GM23338 (cell line): Measurements from ENCODE around the gene AMOTL1. TPM values are rescaled to one million over a fixed set of nuclear protein-coding genes. Genes with fewer than 3 reads are reported as not detected.

ENCODE experiments used
- ATAC-seq: fragments of 200-7000 bp; cut with Tn5 transposase; 3 replicates; pipeline ENCODE4 v1.9.1; 2020
- DNase-seq: peaks from one replicate; pipeline ENCODE4 v3.0.0-alpha.2; 2015; ENCODE audit warnings: low spot score
- H2AFZ ChIP-seq: fragments of 200-600 bp; sonication (generic); 2 replicates; pipeline ENCODE4 v1.8.0; 2016; ENCODE audit warnings: antibody characterized with exemption, mild to moderate bottlenecking, moderate library complexity
- H3F3A ChIP-seq: fragments of 200-600 bp; sonication (generic); replicated peaks from 2 replicates; pipeline ENCODE4 v1.8.0; 2017; ENCODE audit warnings: antibody characterized with exemption, mixed run types, low read depth
- H3K27ac ChIP-seq: fragments of 200-600 bp; sonication (generic); 2 replicates; pipeline ENCODE4 v1.6.1; 2016; ENCODE audit warnings: low read depth
- H3K27me3 ChIP-seq: fragments of 200-600 bp; sonication (generic); 2 replicates; pipeline ENCODE4 v1.8.0; 2016; ENCODE audit warnings: mild to moderate bottlenecking, mixed run types, moderate library complexity; ENCODE audit not compliant: insufficient read depth
- H3K36me3 ChIP-seq: fragments of 200-600 bp; sonication (generic); 2 replicates; pipeline ENCODE4 v1.8.0; 2016; ENCODE audit warnings: mild to moderate bottlenecking; ENCODE audit not compliant: insufficient read depth
- H3K4me1 ChIP-seq: fragments of 200-600 bp; sonication (generic); 2 replicates; pipeline ENCODE4 v1.8.0; 2016; ENCODE audit warnings: mild to moderate bottlenecking, moderate library complexity; ENCODE audit not compliant: insufficient read depth
- H3K4me2 ChIP-seq: fragments of 200-600 bp; sonication (generic); 2 replicates; pipeline ENCODE4 v1.7.1; 2017; ENCODE audit warnings: mixed run types
- H3K4me3 ChIP-seq: fragments of 200-600 bp; sonication (generic); 2 replicates; pipeline ENCODE4 v1.6.1; 2016; ENCODE audit warnings: mixed run types
- H3K79me2 ChIP-seq: fragments of 200-600 bp; sonication (generic); replicated peaks from 2 replicates; pipeline ENCODE4 v1.8.0; 2017; ENCODE audit warnings: mild to moderate bottlenecking; ENCODE audit not compliant: insufficient read depth
- H3K9me2 ChIP-seq: fragments of 200-600 bp; sonication (generic); 2 replicates; pipeline ENCODE4 v1.8.0; 2017; ENCODE audit not compliant: insufficient read depth
- H4K20me1 ChIP-seq: fragments of 200-600 bp; sonication (generic); replicated peaks from 2 replicates; pipeline ENCODE4 v1.8.0; 2017; ENCODE audit warnings: mild to moderate bottlenecking; ENCODE audit not compliant: insufficient read depth
- H3K27ac Mint-ChIP-seq: 2 replicates; pipeline ENCODE4 v1.8.0; 2020; ENCODE audit warnings: inconsistent platforms, mild to moderate bottlenecking, moderate library complexity, mixed read lengths
- H3K27me3 Mint-ChIP-seq: 3 replicates; pipeline ENCODE4 v1.8.0; 2022; ENCODE audit warnings: low read depth, mild to moderate bottlenecking, moderate library complexity, mixed read lengths, inconsistent platforms; ENCODE audit not compliant: insufficient read depth, poor library complexity
- H3K36me3 Mint-ChIP-seq: 3 replicates; pipeline ENCODE4 v1.8.0; 2021; ENCODE audit warnings: low read depth, mild to moderate bottlenecking, inconsistent platforms, moderate library complexity, mixed read lengths
- H3K4me1 Mint-ChIP-seq: 3 replicates; pipeline ENCODE4 v1.8.0; 2020; ENCODE audit warnings: mild to moderate bottlenecking, inconsistent platforms, mixed read lengths
- H3K4me3 Mint-ChIP-seq: 3 replicates; pipeline ENCODE4 v1.8.0; 2021; ENCODE audit warnings: moderate library complexity, mild to moderate bottlenecking, inconsistent platforms, mixed read lengths
- H3K9me3 Mint-ChIP-seq: 3 replicates; pipeline ENCODE4 v1.8.0; 2020; ENCODE audit warnings: moderate library complexity, mild to moderate bottlenecking, inconsistent platforms, mixed read lengths
- CREB1 ChIP-seq: fragments of 250-450 bp; sonication (Bioruptor Pico); IDR thresholded peaks from 2 replicates; pipeline ENCODE4 v1.5.0; 2020; ENCODE audit warnings: low read depth, mild to moderate bottlenecking, moderate library complexity
- CTCF ChIP-seq, 2 experiments: fragments of 200-600 bp in 1 of 2; sonication (generic) in 1 of 2; conservative IDR thresholded peaks; 2 replicates each; pipeline versions ENCODE4 v1.5.1 to v1.6.1; 2016 to 2017; ENCODE audit warnings: antibody characterized with exemption in 2 of 2, low read depth in 2 of 2, mild to moderate bottlenecking in 2 of 2, moderate library complexity in 1 of 2
- ETS1 ChIP-seq: IDR thresholded peaks from 2 replicates; pipeline ENCODE4 v1.6.1; 2016; ENCODE audit warnings: antibody characterized with exemption
- EZH2 ChIP-seq: fragments of 200-600 bp; sonication (generic); IDR thresholded peaks from one replicate; pipeline ENCODE4 v1.8.0; 2017; ENCODE audit warnings: antibody characterized with exemption, mild to moderate bottlenecking, low read depth; ENCODE audit not compliant: unreplicated experiment
- EZH2phosphoT487 ChIP-seq: fragments of 200-600 bp; sonication (generic); IDR thresholded peaks from one replicate; pipeline ENCODE4 v1.8.1; 2018; ENCODE audit warnings: antibody characterized with exemption; ENCODE audit not compliant: unreplicated experiment
- JUNB ChIP-seq: IDR thresholded peaks from one replicate; pipeline ENCODE4 v1.6.1; 2016; ENCODE audit warnings: antibody characterized with exemption; ENCODE audit not compliant: unreplicated experiment
- NANOG ChIP-seq: IDR thresholded peaks from 2 replicates; pipeline ENCODE4 v1.6.1; 2016; ENCODE audit warnings: antibody characterized with exemption, borderline replicate concordance
- POLR2AphosphoS5 ChIP-seq: IDR thresholded peaks from 2 replicates; pipeline ENCODE4 v1.6.1; 2016; ENCODE audit warnings: antibody characterized with exemption, low read depth
- STAT1 ChIP-seq: IDR thresholded peaks from one replicate; pipeline ENCODE4 v1.6.1; 2016; ENCODE audit warnings: antibody characterized with exemption; ENCODE audit not compliant: unreplicated experiment
- ZNF114 ChIP-seq: fragments of 250-450 bp; sonication (Bioruptor Pico); IDR thresholded peaks from 2 replicates; pipeline ENCODE4 v1.5.0; 2020; ENCODE audit warnings: mild to moderate bottlenecking, moderate library complexity
- ZNF331 ChIP-seq: fragments of 250-450 bp; sonication (Bioruptor Pico); IDR thresholded peaks from 2 replicates; pipeline ENCODE4 v1.5.0; 2020; ENCODE audit warnings: low read depth, mild to moderate bottlenecking, moderate library complexity
- polyA plus RNA-seq: library from polyadenylated mRNA; unstranded; fragments of >200 nt; fragmentation: Nextera tagmentation; extraction: Ambion mirVana; gene quantifications from 2 replicates; pipeline ENCODE4 v1.2.1, GENCODE V29; 2016
- total RNA-seq: library from RNA; depleted of rRNA; stranded (reverse); fragments of >200 nt; shearing (Covaris generic); gene quantifications from 2 replicates; pipeline ENCODE4 v1.2.3, GENCODE V29; 2014

AMOTL1 gene
- total and polyA plus RNA-seq, 2 experiments from 2014 or later, result 4.3 to 18.7 TPM

- Histone ChIP-seq H2AFZ (no peak overlapping the region), H3K4me3 (no peak overlapping the region), H3K27ac (no peak overlapping the region), H3K27me3 (no peaks in the 10 kb centered on the region), H3K9me2 (no peaks in the 10 kb centered on the region), H3K4me1 (peaks cover 4% of the 10 kb centered on the region; the same call in 1 of the 2 replicates), H3K4me2 (no peak overlapping the region), H3K79me2 (no peaks in the 10 kb centered on the region), H3F3A (no peaks in the 10 kb centered on the region), H4K20me1 (no peaks in the 10 kb centered on the region), H3K36me3 (no peaks in the 10 kb centered on the region; the same call in none of the 2 replicates)
- H3K27ac Mint-ChIP-seq, result no peak overlapping the region
- peaks cover 19% of the 10 kb centered on the region; the same call in 2 of the 3 replicates for H3K4me1 Mint-ChIP-seq
- no peak for DNase-seq
- no peak for TF ChIP-seq POLR2AphosphoS5
- TF ChIP-seq EZH2phosphoT487, result no peak
- TF ChIP-seq EZH2, result no peak
- TF ChIP-seq ZNF331, result no peak
- no peak for TF ChIP-seq ZNF114 (CRISPR knock-in tag)
- H3K36me3 Mint-ChIP-seq, result peaks cover 65% of the 10 kb centered on the region
- H3K4me3 Mint-ChIP-seq, result no peak overlapping the region
- H3K9me3 Mint-ChIP-seq, result no peaks in the 10 kb centered on the region
- no peak for ATAC-seq
- H3K27me3 Mint-ChIP-seq, result peaks cover 4% of the 10 kb centered on the region
Observed at GRCh38 chr11:94862926-94863880, 95.0 kb downstream of the AMOTL1 start.

- no peak for DNase-seq
- peaks cover 4% of the 10 kb centered on the region; the same call in 1 of the 2 replicates for H3K4me1 ChIP-seq
- H3K9me2 ChIP-seq, result no peaks in the 10 kb centered on the region
- peaks cover 4% of the 10 kb centered on the region for H3K27me3 Mint-ChIP-seq
- H3K4me3 ChIP-seq, result no peak overlapping the region
- H3K27me3 ChIP-seq, result no peaks in the 10 kb centered on the region
- H3K36me3 ChIP-seq, result no peaks in the 10 kb centered on the region; the same call in none of the 2 replicates
- H3K79me2 ChIP-seq, result no peaks in the 10 kb centered on the region
- H3K4me1 Mint-ChIP-seq, result peaks cover 16% of the 10 kb centered on the region; the same call in 2 of the 3 replicates
- no peaks in the 10 kb centered on the region for H3K9me3 Mint-ChIP-seq
- no peak overlapping the region for H3K4me2 ChIP-seq
- H3K36me3 Mint-ChIP-seq, result peaks cover 68% of the 10 kb centered on the region
- no peak overlapping the region for H3K27ac ChIP-seq
- ATAC-seq, result no peak
- H3F3A ChIP-seq, result no peaks in the 10 kb centered on the region
- TF ChIP-seq ETS1, result no peak
- TF ChIP-seq CTCF (conservative IDR thresholded peaks at IDR 0.05; ENCODE audit: low read depth in 2 of 2), result no peak
- TF ChIP-seq CREB1 (CRISPR knock-in tag), result no peak
- no peak for TF ChIP-seq JUNB
- no peak for TF ChIP-seq EZH2phosphoT487
- TF ChIP-seq NANOG, result no peak
- TF ChIP-seq STAT1, result no peak
- no peak overlapping the region for H3K27ac Mint-ChIP-seq
- H2AFZ ChIP-seq, result no peak overlapping the region
- no peak overlapping the region for H3K4me3 Mint-ChIP-seq
- no peaks in the 10 kb centered on the region for H4K20me1 ChIP-seq
Observed at GRCh38 chr11:94864506-94865045, 96.4 kb downstream of the AMOTL1 start.
